ENCODE results near the gene RHBDD3. TPM values are rescaled to one million over a fixed set of nuclear protein-coding genes. Genes with fewer than 3 reads are reported as not detected.
A peak's percentile ranks its signal among the peaks of the same experiment; 100 is the strongest.

RHBDD3 gene
- total and polyA plus RNA-seq, 2 of the 8 experiments (the other 6 are each of a cell fraction or from before 2014, with no cell fraction given), result 72.1 to 117 TPM

DNA sequence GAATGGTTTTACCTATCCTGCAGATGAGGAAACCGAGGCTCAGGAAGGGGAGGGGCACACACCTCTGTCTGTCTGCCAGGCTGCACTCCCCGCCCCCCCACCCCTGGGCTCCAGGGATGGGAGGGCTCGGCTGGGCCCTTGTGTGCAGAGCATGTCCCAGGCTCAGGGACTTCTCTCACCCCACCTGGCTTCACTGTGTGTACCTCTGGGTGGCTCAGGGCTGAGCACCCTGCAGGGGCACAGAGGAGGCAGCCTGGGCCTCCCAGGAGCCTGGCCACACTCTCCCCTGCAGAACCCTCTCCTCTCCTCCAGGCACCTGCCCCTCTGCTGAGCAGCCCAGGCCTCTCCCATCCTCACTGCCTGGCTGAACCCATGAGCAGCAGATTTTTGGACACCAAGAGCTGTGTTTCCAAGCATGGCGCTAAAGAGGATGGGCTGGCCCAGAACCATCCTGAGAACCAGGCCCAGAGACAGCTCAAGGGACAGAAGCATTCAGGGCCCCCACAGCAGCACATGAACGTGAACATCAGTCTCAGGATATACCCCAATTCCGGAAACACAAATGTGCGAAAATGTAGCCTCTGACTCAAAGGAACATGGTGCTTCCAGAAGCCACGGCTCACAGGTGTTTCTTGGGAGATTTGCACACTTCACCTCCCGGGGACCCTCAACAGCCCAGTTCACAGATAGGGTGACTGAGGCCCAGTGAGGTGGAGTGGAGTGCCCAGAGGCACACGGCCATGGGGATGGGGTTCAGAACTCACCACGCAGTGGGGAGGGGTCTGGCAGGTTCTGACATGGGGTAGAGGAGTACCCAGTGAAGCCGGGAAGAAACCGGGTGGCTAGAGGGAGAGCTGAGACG is 51.5 kb downstream of the RHBDD3 start:
- Histone ChIP-seq H2BK120ac (replicated peaks; ENCODE audit: low read depth, low read length) (no peak overlapping the region), H3K14ac (ENCODE audit: insufficient read length) (no peak overlapping the region), H2AFZ (ENCODE audit: low read length) (no peak overlapping the region), H2BK20ac (ENCODE audit: low read length) (no peak overlapping the region), H3K23me2 (ENCODE audit: low read depth, low read length) (no peaks in the 10 kb centered on the region; the same call in 1 of the 2 replicates), H3K79me1 (ENCODE audit: low read depth, low read length) (peaks cover 2% of the 10 kb centered on the region), H2BK15ac (ENCODE audit: low read length) (no peak overlapping the region), H3K4me3 (ENCODE audit: extremely low read depth in 1 of 4, insufficient read depth in 2 of 4, low read depth in 3 of 4, low read length in 4 of 4) (no peak overlapping the region), H4K5ac (ENCODE audit: insufficient read length, low read depth, low read length) (no peak overlapping the region), H4K20me1 (replicated peaks in 1 of 2; ENCODE audit: control insufficient read depth in 1 of 2, insufficient read depth in 2 of 2, low read length in 2 of 2) (peaks cover 0 to 4% of the 10 kb centered on the region in 2 experiments), H3K27ac (ENCODE audit: low read depth, low read length) (no peak overlapping the region), H2AK5ac (ENCODE audit: low read depth, low read length) (no peak overlapping the region), H3K9ac (replicated peaks in 1 of 4; ENCODE audit: extremely low read depth in 1 of 4, low read depth in 3 of 4, low read length in 3 of 4) (no peak overlapping the region), H3K18ac (ENCODE audit: extremely low read depth, low read length) (no peak overlapping the region), H3K23ac (ENCODE audit: insufficient read length) (no peak overlapping the region), H3K9me3 (ENCODE audit: insufficient read depth in 2 of 2, low read depth in 1 of 2, low read length in 1 of 2) (no peaks in the 10 kb centered on the region), H3K4ac (replicated peaks; ENCODE audit: insufficient read length, low read depth, low read length) (no peak overlapping the region), H4K91ac (replicated peaks; ENCODE audit: insufficient read length, low read length) (no peak overlapping the region), H3K56ac (replicated peaks; ENCODE audit: insufficient read length, low read depth, low read length) (no peak overlapping the region), H2BK5ac (ENCODE audit: low read depth, low read length) (no peak overlapping the region), H3K36me3 (ENCODE audit: control insufficient read depth in 2 of 4, insufficient read depth in 4 of 4, low read length in 3 of 4) (no peaks in the 10 kb centered on the region), H3K4me1 (replicated peaks in 1 of 4; ENCODE audit: control insufficient read depth in 3 of 4, insufficient read depth in 4 of 4, low read length in 3 of 4) (peaks cover 0 to 15% (median 8%) of the 10 kb centered on the region in 4 experiments; a peak in 6 of 7 replicates), H3K27me3 (replicated peaks in 1 of 4; ENCODE audit: control insufficient read depth in 3 of 4, extremely low read depth in 1 of 4, insufficient read depth in 3 of 4, low read length in 3 of 4) (no peaks in the 10 kb centered on the region), H3K4me2 (ENCODE audit: insufficient read depth in 1 of 2, low read depth in 2 of 2, low read length in 2 of 2) (no peak overlapping the region), H2BK12ac (ENCODE audit: low read depth, low read length) (no peak overlapping the region), H3K79me2 (ENCODE audit: control insufficient read depth in 1 of 2, insufficient read depth in 2 of 2, low read length in 2 of 2) (no peaks in the 10 kb centered on the region), H4K8ac (ENCODE audit: extremely low read depth, insufficient read depth, low read length) (peak overlapping the region; percentile 35)
- no peak for DNase-seq (ENCODE audit: low read depth in 1 of 2, low spot score in 2 of 2)
- TF ChIP-seq TCF12 (IDR thresholded peaks at IDR 0.05; ENCODE audit: low read depth, low read length), result no peak
- no peak for TF ChIP-seq CREB1 (IDR thresholded peaks at IDR 0.05)
- TF ChIP-seq CHD1 (IDR thresholded peaks at IDR 0.05; ENCODE audit: low read depth, low read length), result no peak
- no peak for TF ChIP-seq SRF (IDR thresholded peaks at IDR 0.05; ENCODE audit: low read depth, low read length)
- TF ChIP-seq MAFK (IDR thresholded peaks at IDR 0.05; ENCODE audit: low read depth, low read length), result no peak
- no peak for TF ChIP-seq TBP (IDR thresholded peaks at IDR 0.05; ENCODE audit: low read depth, low read length)
- no peak for TF ChIP-seq RBBP5 (IDR thresholded peaks at IDR 0.05; ENCODE audit: borderline replicate concordance, low read depth, low read length)
- no peak for TF ChIP-seq YY1 (IDR thresholded peaks at IDR 0.05; ENCODE audit: low read depth, low read length)
- FAIRE-seq, result no peak
- 87% methylated on average over 14 of the region's 14 CpGs; no CpG with 5 or more reads in 1 of the 2 experiments for WGBS, 2 experiments (ENCODE audit: extremely low coverage in 1 of 2, insufficient coverage in 1 of 2, insufficient read length in 1 of 2, insufficient replicate concordance in 2 of 2, low coverage in 1 of 2, low lambda C conversion rate in 2 of 2, missing lambda C conversion rate in 1 of 2)
- ChIA-PET CTCF (ENCODE audit: partially characterized antibody) (interaction anchor here (0.6 to 6.5 kb wide), 8 partner anchors 8 to 29 kb away, joined by 3 to 54 read pairs (median 8); partner anchors contain the start of gene EMID1), POLR2A (ENCODE audit: partially characterized antibody) (interaction anchor here (0.9 to 2.3 kb wide), 2 partner anchors 9 to 13 kb away, joined by 3 to 11 read pairs; no protein-coding TSS in a partner anchor)
